Measurements from ENCODE around the gene PLCB4. TPM values are rescaled to one million over a fixed set of nuclear protein-coding genes. Genes with fewer than 3 reads are reported as not detected.

PLCB4 gene
- total and polyA plus RNA-seq, 7 donors: 9.7 to 21.0 (median 12.4) TPM

- H3K27me3 ChIP-seq: no peaks in the 10 kb centered on the region
- intact Hi-C loops (cut with DNase I): no loop called here
- H3K36me3 ChIP-seq: peaks cover 0 to 34% (median 0%) of the 10 kb centered on the region in 4 donors
- TF ChIP-seq, protein P1, sequence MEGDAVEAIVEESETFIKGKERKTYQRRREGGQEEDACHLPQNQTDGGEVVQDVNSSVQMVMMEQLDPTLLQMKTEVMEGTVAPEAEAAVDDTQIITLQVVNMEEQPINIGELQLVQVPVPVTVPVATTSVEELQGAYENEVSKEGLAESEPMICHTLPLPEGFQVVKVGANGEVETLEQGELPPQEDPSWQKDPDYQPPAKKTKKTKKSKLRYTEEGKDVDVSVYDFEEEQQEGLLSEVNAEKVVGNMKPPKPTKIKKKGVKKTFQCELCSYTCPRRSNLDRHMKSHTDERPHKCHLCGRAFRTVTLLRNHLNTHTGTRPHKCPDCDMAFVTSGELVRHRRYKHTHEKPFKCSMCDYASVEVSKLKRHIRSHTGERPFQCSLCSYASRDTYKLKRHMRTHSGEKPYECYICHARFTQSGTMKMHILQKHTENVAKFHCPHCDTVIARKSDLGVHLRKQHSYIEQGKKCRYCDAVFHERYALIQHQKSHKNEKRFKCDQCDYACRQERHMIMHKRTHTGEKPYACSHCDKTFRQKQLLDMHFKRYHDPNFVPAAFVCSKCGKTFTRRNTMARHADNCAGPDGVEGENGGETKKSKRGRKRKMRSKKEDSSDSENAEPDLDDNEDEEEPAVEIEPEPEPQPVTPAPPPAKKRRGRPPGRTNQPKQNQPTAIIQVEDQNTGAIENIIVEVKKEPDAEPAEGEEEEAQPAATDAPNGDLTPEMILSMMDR (IDR thresholded peaks at IDR 0.05): no peak
- TF ChIP-seq EP300 (IDR thresholded peaks at IDR 0.05) (no peak), POLR2A (IDR thresholded peaks at IDR 0.05) (no peak), POLR2AphosphoS5 (IDR thresholded peaks at IDR 0.05) (no peak)
- H3K27ac ChIP-seq: no peak overlapping the region
- 74 to 89% methylated on average over 2 of the region's 2 CpGs for WGBS, 2 donors
- H3K4me1 ChIP-seq: peaks cover 0 to 7% (median 2%) of the 10 kb centered on the region in 4 donors
- H3K9me3 ChIP-seq: no peaks in the 10 kb centered on the region
- no peak for DNase-seq
- no peak overlapping the region for H3K4me3 ChIP-seq
These were observed 388.2 kb downstream of the PLCB4 start for GRCh38 chr20:9457136-9457535.

GRCh38 chr20:9458138-9458796 is 389.4 kb downstream of the PLCB4 start:
- H3K27me3 ChIP-seq: no peaks in the 10 kb centered on the region
- H3K4me3 ChIP-seq: no peak overlapping the region
- peaks cover 0 to 7% (median 2%) of the 10 kb centered on the region in 4 donors for H3K4me1 ChIP-seq
- H3K36me3 ChIP-seq: peaks cover 0 to 34% (median 0%) of the 10 kb centered on the region in 4 donors
- no peak for DNase-seq
- intact Hi-C loops (cut with DNase I): no loop called here
- no peaks in the 10 kb centered on the region for H3K9me3 ChIP-seq
- 83 to 85% methylated on average over 1 of the region's 1 CpG for WGBS, 2 donors
- TF ChIP-seq EP300 (IDR thresholded peaks at IDR 0.05): no peak
- no peak for TF ChIP-seq POLR2A (IDR thresholded peaks at IDR 0.05)
- no peak overlapping the region for H3K27ac ChIP-seq

- intact Hi-C loops (cut with DNase I): no loop called here
- no peak for DNase-seq
- peaks cover 0 to 34% (median 0%) of the 10 kb centered on the region in 4 donors for H3K36me3 ChIP-seq
- peaks cover 0 to 7% (median 2%) of the 10 kb centered on the region in 4 donors for H3K4me1 ChIP-seq
- no peak for TF ChIP-seq POLR2A (IDR thresholded peaks at IDR 0.05)
- no peak for TF ChIP-seq POLR2AphosphoS5 (IDR thresholded peaks at IDR 0.05)
- TF ChIP-seq, protein P1 (IDR thresholded peaks at IDR 0.05): no peak
- no peak for TF ChIP-seq EP300 (IDR thresholded peaks at IDR 0.05)
- no peak overlapping the region for H3K27ac ChIP-seq
- 76 to 88% methylated on average over 2 of the region's 2 CpGs for WGBS, 2 donors
- no peaks in the 10 kb centered on the region for H3K27me3 ChIP-seq
- H3K9me3 ChIP-seq: no peaks in the 10 kb centered on the region
- H3K4me3 ChIP-seq: no peak overlapping the region
These were observed 391.6 kb downstream of the PLCB4 start for GRCh38 chr20:9460518-9460917.

DNA sequence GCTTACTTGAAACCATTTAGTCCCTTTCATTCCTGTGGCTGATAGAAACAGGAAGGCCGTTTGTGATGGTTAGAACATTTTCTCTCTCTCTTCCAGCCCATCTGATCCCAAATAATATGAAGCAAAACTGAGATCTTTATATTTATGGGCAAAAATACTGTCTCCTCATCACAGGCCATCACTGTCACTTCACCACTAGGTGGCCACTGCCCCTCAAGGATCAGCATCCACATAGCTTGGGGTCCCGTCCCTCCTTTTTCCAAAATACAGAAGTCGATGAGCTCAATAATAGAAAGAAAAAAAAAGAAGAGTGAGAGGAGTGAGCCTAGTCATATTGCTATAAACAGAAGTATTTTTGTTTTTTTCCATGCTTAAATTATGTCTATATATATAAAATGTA is 399.1 kb downstream of the PLCB4 start:
- H3K4me1 ChIP-seq: no peaks in the 10 kb centered on the region
- no peaks in the 10 kb centered on the region for H3K27me3 ChIP-seq
- DNase-seq: no peak
- 59 to 76% methylated on average over 3 of the region's 3 CpGs for WGBS, 2 donors
- intact Hi-C loops (cut with DNase I): no loop called here
- no peaks in the 10 kb centered on the region for H3K9me3 ChIP-seq
- no peaks in the 10 kb centered on the region for H3K36me3 ChIP-seq
- H3K27ac ChIP-seq: no peak overlapping the region
- H3K4me3 ChIP-seq: no peak overlapping the region
- TF ChIP-seq POLR2A (IDR thresholded peaks at IDR 0.05) (no peak), POLR2AphosphoS5 (IDR thresholded peaks at IDR 0.05) (no peak), EP300 (IDR thresholded peaks at IDR 0.05) (no peak)
- TF ChIP-seq, protein P1 (IDR thresholded peaks at IDR 0.05): no peak

DNA sequence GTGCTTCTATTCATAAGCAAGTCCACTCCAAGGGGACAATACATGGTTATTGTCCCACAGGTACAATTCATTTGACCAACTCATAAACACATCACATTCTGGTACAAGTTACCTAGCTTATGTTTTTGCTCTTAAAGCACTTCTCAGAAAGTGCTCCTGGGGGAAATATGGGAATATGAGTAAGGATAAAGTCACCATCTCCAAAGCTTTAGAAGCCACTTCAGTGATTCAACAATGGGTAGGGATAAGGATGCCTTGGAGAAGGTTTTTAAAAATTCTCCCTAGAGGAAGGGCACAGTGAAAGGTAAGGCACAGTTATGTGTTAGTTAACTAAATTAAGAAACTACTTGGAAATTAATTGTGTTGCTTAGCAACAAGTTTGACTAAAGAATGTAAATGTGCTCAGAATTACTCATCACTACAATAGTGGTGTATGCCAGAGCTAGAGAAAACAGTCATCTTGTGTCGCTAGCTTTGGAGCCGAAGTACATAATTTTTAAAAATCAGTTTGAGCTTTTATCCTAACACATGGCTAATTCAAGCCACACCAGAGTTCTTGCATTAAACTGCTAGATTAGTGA is 406.0 kb downstream of the PLCB4 start:
- H3K4me1 ChIP-seq: no peaks in the 10 kb centered on the region
- no peak overlapping the region for H3K4me3 ChIP-seq
- no peaks in the 10 kb centered on the region for H3K27me3 ChIP-seq
- no peak overlapping the region for H3K27ac ChIP-seq
- DNase-seq: no peak
- peaks cover 0 to 18% (median 0%) of the 10 kb centered on the region in 4 donors for H3K36me3 ChIP-seq
- H3K9me3 ChIP-seq: no peaks in the 10 kb centered on the region
- intact Hi-C loops (cut with DNase I): no loop called here
- 88 to 93% methylated on average over 2 of the region's 2 CpGs for WGBS, 2 donors
- TF ChIP-seq EP300 (IDR thresholded peaks at IDR 0.05): no peak
- no peak for TF ChIP-seq POLR2AphosphoS5 (IDR thresholded peaks at IDR 0.05)
- TF ChIP-seq, protein P1 (IDR thresholded peaks at IDR 0.05): no peak
- no peak for TF ChIP-seq POLR2A (IDR thresholded peaks at IDR 0.05)
